ENCODE measurements around the gene RD3L. TPM values are rescaled to one million over a fixed set of nuclear protein-coding genes. Genes with fewer than 3 reads are reported as not detected.
A peak's percentile ranks its signal among the peaks of the same experiment; 100 is the strongest.

The RD3L gene
- total and polyA plus RNA-seq, 2 of the 13 experiments (the other 11 are each of a cell fraction or from before 2014, with no cell fraction given) = not detected

DNA sequence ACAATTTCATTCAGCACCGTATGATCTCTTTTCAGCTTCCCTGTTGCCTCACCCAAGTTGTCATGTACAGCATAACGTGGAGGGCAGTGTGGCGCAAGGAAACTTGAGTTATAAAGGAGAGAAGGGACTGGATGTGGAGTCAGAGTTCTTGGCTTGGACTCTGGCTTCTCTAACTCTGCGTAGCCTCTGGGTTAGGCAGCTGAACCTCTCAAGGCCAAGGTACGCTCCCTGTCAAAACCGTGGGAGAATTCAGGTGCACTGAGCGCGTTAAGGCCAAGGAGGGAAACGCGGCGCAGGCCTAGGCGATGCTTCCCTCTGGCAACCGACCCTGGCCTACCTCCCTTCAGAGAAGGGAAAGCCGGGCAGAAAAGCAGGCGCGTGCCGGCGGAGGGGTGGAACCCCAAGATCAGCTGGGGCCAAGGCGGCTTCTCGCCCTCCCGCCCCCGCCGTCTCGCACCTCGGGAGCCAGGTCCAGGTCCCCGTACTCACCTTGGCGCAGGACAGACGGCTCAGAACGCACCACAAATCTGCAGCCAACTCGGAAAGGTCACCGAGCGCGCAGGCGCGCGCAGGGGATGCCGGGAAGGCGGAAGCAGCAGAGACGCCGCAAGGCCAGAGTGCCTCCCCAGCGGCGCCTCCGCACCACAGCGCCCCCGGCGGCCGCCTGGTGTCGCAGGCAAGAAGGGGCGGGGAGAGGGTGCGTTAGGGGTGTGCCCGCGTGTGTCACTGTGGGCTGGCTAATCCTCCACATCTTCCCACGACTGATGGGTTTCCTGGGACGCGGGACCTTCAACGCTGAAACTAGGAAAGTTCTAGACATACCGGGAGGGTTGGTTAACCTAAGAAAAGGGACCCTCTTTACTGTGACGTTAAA lies 21.1 kb downstream of the RD3L start (continued):
- TF ChIP-seq PBX3 (CRISPR knock-in tag; IDR thresholded peaks at IDR 0.05; ENCODE audit: borderline replicate concordance) (no peak), ATAD3A (CRISPR knock-in tag; IDR thresholded peaks at IDR 0.05) (no peak), PHF5A (CRISPR knock-in tag; IDR thresholded peaks at IDR 0.05; ENCODE audit: low read depth, unreplicated experiment) (no peak), ZNF629 (CRISPR knock-in tag; conservative IDR thresholded peaks at IDR 0.05) (no peak; the same call in 1 of the 2 replicates), SP2 (CRISPR knock-in tag; IDR thresholded peaks at IDR 0.05) (no peak; the same call in 1 of the 2 replicates), ZFAT (CRISPR knock-in tag; conservative IDR thresholded peaks at IDR 0.05) (no peak), ONECUT2 (CRISPR knock-in tag; IDR thresholded peaks at IDR 0.05) (no peak), ZFP36 (IDR thresholded peaks at IDR 0.05; ENCODE audit: borderline replicate concordance, low read depth, low read length, partially characterized antibody) (no peak), ZNF639 (CRISPR knock-in tag; conservative IDR thresholded peaks at IDR 0.05) (no peak), ZNF430 (CRISPR knock-in tag; IDR thresholded peaks at IDR 0.05) (peak; percentile 57), ZNF549 (CRISPR knock-in tag; IDR thresholded peaks at IDR 0.05) (no peak), ETS1 (CRISPR knock-in tag; IDR thresholded peaks at IDR 0.05) (no peak), TBX3 (IDR thresholded peaks at IDR 0.05; ENCODE audit: borderline replicate concordance) (0 out of 2 replicates have a peak, but pooled peaks have one; percentile 24), ZNF713 (CRISPR knock-in tag; IDR thresholded peaks at IDR 0.05) (0 out of 2 replicates have a peak, but pooled peaks have one; percentile 31), BRF2 (CRISPR knock-in tag; IDR thresholded peaks at IDR 0.05) (no peak), ZNF253 (CRISPR knock-in tag; IDR thresholded peaks at IDR 0.05; ENCODE audit: borderline replicate concordance) (no peak), ZBTB25 (CRISPR knock-in tag; IDR thresholded peaks at IDR 0.05) (0 out of 2 replicates have a peak, but pooled peaks have one; percentile 56)
- TF ChIP-seq, protein P1, sequence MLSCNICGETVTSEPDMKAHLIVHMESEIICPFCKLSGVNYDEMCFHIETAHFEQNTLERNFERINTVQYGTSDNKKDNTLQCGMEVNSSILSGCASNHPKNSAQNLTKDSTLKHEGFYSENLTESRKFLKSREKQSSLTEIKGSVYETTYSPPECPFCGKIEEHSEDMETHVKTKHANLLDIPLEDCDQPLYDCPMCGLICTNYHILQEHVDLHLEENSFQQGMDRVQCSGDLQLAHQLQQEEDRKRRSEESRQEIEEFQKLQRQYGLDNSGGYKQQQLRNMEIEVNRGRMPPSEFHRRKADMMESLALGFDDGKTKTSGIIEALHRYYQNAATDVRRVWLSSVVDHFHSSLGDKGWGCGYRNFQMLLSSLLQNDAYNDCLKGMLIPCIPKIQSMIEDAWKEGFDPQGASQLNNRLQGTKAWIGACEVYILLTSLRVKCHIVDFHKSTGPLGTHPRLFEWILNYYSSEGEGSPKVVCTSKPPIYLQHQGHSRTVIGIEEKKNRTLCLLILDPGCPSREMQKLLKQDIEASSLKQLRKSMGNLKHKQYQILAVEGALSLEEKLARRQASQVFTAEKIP (CRISPR knock-in tag; IDR thresholded peaks at IDR 0.05; ENCODE audit: borderline replicate concordance) = no peak
- TF ChIP-seq, protein P2, sequence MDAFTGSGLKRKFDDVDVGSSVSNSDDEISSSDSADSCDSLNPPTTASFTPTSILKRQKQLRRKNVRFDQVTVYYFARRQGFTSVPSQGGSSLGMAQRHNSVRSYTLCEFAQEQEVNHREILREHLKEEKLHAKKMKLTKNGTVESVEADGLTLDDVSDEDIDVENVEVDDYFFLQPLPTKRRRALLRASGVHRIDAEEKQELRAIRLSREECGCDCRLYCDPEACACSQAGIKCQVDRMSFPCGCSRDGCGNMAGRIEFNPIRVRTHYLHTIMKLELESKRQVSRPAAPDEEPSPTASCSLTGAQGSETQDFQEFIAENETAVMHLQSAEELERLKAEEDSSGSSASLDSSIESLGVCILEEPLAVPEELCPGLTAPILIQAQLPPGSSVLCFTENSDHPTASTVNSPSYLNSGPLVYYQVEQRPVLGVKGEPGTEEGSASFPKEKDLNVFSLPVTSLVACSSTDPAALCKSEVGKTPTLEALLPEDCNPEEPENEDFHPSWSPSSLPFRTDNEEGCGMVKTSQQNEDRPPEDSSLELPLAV (CRISPR knock-in tag; conservative IDR thresholded peaks at IDR 0.05; ENCODE audit: low read depth) = no peak
